HepG2 (cell line): ENCODE measurements around the gene MED9. TPM values are rescaled to one million over a fixed set of nuclear protein-coding genes. Genes with fewer than 3 reads are reported as not detected.

Source experiments
- CREM ChIP-seq, 2 experiments: sonication (generic) in 1 of 2; formaldehyde crosslinking in 1 of 2; IDR thresholded peaks; 2 replicates each; pipeline versions ENCODE4 v1.4.0 to v1.6.1; 2016 to 2020; ENCODE audit warnings: antibody characterized with exemption in 1 of 2, mild to moderate bottlenecking in 1 of 2, missing genetic modification reagents in 1 of 2
- FOXA1 ChIP-seq, 2 experiments: fragments of 450-650 bp in 1 of 2; sonication (generic) in 1 of 2; formaldehyde crosslinking in 1 of 2; IDR thresholded peaks; 2 replicates each; pipeline versions ENCODE4 v1.4.0 to v1.6.1; 2016 to 2020; ENCODE audit warnings: missing genetic modification reagents in 1 of 2
- GATA4 ChIP-seq: sonication (generic); IDR thresholded peaks from 2 replicates; pipeline ENCODE4 v1.6.1; 2016; ENCODE audit warnings: antibody characterized with exemption, low read depth, borderline replicate concordance
- HOXD1 ChIP-seq: sonication (generic); formaldehyde crosslinking; IDR thresholded peaks from 2 replicates; pipeline ENCODE4 v1.5.0; 2020; ENCODE audit warnings: missing genetic modification reagents
- JARID2 ChIP-seq: sonication (generic); formaldehyde crosslinking; IDR thresholded peaks from 2 replicates; pipeline ENCODE4 v1.8.1; 2023; ENCODE audit warnings: missing genetic modification reagents, inconsistent platforms; ENCODE audit not compliant: insufficient replicate concordance
- KLF11 ChIP-seq: IDR thresholded peaks from 2 replicates; pipeline ENCODE4 v1.6.1; 2016; ENCODE audit warnings: missing compliant biosample characterization
- MBD4 ChIP-seq: IDR thresholded peaks from 2 replicates; pipeline ENCODE4 v1.6.1; 2012; ENCODE audit warnings: low read length, inconsistent platforms, borderline replicate concordance
- SRSF9 ChIP-seq: fragments of 200-400 bp; formaldehyde crosslinking; IDR thresholded peaks from 2 replicates; pipeline ENCODE4 v1.6.1; 2018; ENCODE audit warnings: borderline replicate concordance, mild to moderate bottlenecking, low read depth, low read length; ENCODE audit not compliant: insufficient read depth, poor library complexity, severe bottlenecking
- ZKSCAN8 ChIP-seq: IDR thresholded peaks from 2 replicates; pipeline ENCODE4 v1.6.1; 2016; ENCODE audit warnings: borderline replicate concordance, missing genetic modification reagents, missing compliant biosample characterization
- ZNF326 ChIP-seq: sonication (generic); formaldehyde crosslinking; IDR thresholded peaks from 2 replicates; pipeline ENCODE4 v1.4.0; 2020; ENCODE audit warnings: missing genetic modification reagents, borderline replicate concordance
- ZNF563 ChIP-seq: sonication (generic); formaldehyde crosslinking; IDR thresholded peaks from 2 replicates; pipeline ENCODE4 v1.8.0; 2022; ENCODE audit warnings: mild to moderate bottlenecking, moderate library complexity, missing genetic modification reagents
- polyA plus RNA-seq, 8 experiments: library from polyadenylated mRNA; depleted of rRNA in 3 of 8; stranded (reverse) in 7 of 8; unstranded in 1 of 8; fragments of >200 nt; fragmentation: Illumina TruSeq in 4 of 8; extraction: Trizol in 4 of 8; gene quantifications; 2 replicates each; pipeline versions ENCODE4 v1.2.1 to v1.2.3, GENCODE V29; 2011 to 2016; ENCODE audit warnings: low read depth in 4 of 8, missing spikeins in 1 of 8, mixed read lengths in 1 of 8; ENCODE audit not compliant: insufficient read depth in 1 of 8
- total RNA-seq, 5 experiments: library from RNA; depleted of rRNA; stranded (reverse); fragments of >200 nt; fragmentation: Illumina TruSeq; extraction: Trizol; gene quantifications; 2 replicates each; pipeline ENCODE4 v1.2.3, GENCODE V29; 2016; ENCODE audit warnings: low read depth in 1 of 5
- TF ChIP-seq, protein P1 (sequence below): sonication (generic); IDR thresholded peaks from 2 replicates; pipeline ENCODE4 v1.6.1; 2016; ENCODE audit warnings: low read depth, borderline replicate concordance
- TF ChIP-seq, protein P2 (sequence below): sonication (generic); formaldehyde crosslinking; IDR thresholded peaks from 2 replicates; pipeline ENCODE4 v1.4.0; 2020; ENCODE audit warnings: mild to moderate bottlenecking, missing genetic modification reagents, borderline replicate concordance
- TF ChIP-seq, protein P3 (sequence below): sonication (generic); formaldehyde crosslinking; IDR thresholded peaks from 2 replicates; pipeline ENCODE4 v1.5.1; 2020; ENCODE audit warnings: mild to moderate bottlenecking, missing genetic modification reagents, moderate library complexity
- TF ChIP-seq, protein P4 (sequence below), 2 experiments: IDR thresholded peaks; 2 replicates each; pipeline ENCODE4 v1.6.1; 2011 to 2012; ENCODE audit warnings: low read length in 2 of 2, borderline replicate concordance in 1 of 2, low read depth in 1 of 2, mild to moderate bottlenecking in 1 of 2, moderate library complexity in 1 of 2

MED9 gene
- total and polyA plus RNA-seq, 2 of the 13 experiments (the other 11 are each of a cell fraction or from before 2014, with no cell fraction given), result 11.9 to 15.1 TPM

DNA sequence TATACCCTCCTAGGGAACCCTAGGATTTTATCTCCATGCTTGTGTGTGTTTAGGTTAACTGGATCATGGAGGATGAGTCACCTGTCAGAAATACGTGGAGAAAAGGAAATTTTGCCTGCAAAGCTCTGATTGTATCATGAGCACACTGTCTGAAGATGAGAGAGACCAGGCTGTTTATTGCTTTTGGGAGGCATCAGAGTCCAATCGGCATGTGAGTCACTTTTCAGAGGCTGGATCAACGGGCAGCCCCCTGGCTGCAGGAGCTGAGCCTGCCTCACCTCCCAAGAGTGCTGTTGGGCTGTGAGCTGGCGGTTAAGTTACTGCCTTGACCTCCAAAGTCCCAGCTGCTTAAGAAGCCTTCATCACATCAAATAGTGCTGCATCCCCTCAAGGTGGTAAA, 41.5 kb upstream of the MED9 start (continued):
- TF ChIP-seq, protein P1, sequence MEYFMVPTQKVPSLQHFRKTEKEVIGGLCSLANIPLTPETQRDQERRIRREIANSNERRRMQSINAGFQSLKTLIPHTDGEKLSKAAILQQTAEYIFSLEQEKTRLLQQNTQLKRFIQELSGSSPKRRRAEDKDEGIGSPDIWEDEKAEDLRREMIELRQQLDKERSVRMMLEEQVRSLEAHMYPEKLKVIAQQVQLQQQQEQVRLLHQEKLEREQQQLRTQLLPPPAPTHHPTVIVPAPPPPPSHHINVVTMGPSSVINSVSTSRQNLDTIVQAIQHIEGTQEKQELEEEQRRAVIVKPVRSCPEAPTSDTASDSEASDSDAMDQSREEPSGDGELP, result no peak
- TF ChIP-seq, protein P2, sequence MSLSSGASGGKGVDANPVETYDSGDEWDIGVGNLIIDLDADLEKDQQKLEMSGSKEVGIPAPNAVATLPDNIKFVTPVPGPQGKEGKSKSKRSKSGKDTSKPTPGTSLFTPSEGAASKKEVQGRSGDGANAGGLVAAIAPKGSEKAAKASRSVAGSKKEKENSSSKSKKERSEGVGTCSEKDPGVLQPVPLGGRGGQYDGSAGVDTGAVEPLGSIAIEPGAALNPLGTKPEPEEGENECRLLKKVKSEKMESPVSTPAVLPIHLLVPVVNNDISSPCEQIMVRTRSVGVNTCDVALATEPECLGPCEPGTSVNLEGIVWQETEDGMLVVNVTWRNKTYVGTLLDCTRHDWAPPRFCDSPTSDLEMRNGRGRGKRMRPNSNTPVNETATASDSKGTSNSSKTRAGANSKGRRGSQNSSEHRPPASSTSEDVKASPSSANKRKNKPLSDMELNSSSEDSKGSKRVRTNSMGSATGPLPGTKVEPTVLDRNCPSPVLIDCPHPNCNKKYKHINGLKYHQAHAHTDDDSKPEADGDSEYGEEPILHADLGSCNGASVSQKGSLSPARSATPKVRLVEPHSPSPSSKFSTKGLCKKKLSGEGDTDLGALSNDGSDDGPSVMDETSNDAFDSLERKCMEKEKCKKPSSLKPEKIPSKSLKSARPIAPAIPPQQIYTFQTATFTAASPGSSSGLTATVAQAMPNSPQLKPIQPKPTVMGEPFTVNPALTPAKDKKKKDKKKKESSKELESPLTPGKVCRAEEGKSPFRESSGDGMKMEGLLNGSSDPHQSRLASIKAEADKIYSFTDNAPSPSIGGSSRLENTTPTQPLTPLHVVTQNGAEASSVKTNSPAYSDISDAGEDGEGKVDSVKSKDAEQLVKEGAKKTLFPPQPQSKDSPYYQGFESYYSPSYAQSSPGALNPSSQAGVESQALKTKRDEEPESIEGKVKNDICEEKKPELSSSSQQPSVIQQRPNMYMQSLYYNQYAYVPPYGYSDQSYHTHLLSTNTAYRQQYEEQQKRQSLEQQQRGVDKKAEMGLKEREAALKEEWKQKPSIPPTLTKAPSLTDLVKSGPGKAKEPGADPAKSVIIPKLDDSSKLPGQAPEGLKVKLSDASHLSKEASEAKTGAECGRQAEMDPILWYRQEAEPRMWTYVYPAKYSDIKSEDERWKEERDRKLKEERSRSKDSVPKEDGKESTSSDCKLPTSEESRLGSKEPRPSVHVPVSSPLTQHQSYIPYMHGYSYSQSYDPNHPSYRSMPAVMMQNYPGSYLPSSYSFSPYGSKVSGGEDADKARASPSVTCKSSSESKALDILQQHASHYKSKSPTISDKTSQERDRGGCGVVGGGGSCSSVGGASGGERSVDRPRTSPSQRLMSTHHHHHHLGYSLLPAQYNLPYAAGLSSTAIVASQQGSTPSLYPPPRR (CRISPR knock-in tag), result no peak
- TF ChIP-seq KLF11 (CRISPR knock-in tag) (no peak), ZNF563 (no peak), HOXD1 (no peak), MBD4 (no peak), ZKSCAN8 (CRISPR knock-in tag) (no peak), ZNF326 (CRISPR knock-in tag) (no peak), FOXA1 (IDR thresholded peaks at IDR 0.05) (no peak), FOXA1 (CRISPR knock-in tag; IDR thresholded peaks at IDR 0.05) (no peak), JARID2 (CRISPR knock-in tag) (no peak), CREM (IDR thresholded peaks at IDR 0.05) (no peak), CREM (CRISPR knock-in tag; IDR thresholded peaks at IDR 0.05) (no peak), GATA4 (no peak), SRSF9 (no peak)
- TF ChIP-seq, protein P3, sequence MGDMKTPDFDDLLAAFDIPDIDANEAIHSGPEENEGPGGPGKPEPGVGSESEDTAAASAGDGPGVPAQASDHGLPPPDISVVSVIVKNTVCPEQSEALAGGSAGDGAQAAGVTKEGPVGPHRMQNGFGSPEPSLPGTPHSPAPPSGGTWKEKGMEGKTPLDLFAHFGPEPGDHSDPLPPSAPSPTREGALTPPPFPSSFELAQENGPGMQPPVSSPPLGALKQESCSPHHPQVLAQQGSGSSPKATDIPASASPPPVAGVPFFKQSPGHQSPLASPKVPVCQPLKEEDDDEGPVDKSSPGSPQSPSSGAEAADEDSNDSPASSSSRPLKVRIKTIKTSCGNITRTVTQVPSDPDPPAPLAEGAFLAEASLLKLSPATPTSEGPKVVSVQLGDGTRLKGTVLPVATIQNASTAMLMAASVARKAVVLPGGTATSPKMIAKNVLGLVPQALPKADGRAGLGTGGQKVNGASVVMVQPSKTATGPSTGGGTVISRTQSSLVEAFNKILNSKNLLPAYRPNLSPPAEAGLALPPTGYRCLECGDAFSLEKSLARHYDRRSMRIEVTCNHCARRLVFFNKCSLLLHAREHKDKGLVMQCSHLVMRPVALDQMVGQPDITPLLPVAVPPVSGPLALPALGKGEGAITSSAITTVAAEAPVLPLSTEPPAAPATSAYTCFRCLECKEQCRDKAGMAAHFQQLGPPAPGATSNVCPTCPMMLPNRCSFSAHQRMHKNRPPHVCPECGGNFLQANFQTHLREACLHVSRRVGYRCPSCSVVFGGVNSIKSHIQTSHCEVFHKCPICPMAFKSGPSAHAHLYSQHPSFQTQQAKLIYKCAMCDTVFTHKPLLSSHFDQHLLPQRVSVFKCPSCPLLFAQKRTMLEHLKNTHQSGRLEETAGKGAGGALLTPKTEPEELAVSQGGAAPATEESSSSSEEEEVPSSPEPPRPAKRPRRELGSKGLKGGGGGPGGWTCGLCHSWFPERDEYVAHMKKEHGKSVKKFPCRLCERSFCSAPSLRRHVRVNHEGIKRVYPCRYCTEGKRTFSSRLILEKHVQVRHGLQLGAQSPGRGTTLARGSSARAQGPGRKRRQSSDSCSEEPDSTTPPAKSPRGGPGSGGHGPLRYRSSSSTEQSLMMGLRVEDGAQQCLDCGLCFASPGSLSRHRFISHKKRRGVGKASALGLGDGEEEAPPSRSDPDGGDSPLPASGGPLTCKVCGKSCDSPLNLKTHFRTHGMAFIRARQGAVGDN (CRISPR knock-in tag), result peak; percentile 49
- TF ChIP-seq, protein P4, sequence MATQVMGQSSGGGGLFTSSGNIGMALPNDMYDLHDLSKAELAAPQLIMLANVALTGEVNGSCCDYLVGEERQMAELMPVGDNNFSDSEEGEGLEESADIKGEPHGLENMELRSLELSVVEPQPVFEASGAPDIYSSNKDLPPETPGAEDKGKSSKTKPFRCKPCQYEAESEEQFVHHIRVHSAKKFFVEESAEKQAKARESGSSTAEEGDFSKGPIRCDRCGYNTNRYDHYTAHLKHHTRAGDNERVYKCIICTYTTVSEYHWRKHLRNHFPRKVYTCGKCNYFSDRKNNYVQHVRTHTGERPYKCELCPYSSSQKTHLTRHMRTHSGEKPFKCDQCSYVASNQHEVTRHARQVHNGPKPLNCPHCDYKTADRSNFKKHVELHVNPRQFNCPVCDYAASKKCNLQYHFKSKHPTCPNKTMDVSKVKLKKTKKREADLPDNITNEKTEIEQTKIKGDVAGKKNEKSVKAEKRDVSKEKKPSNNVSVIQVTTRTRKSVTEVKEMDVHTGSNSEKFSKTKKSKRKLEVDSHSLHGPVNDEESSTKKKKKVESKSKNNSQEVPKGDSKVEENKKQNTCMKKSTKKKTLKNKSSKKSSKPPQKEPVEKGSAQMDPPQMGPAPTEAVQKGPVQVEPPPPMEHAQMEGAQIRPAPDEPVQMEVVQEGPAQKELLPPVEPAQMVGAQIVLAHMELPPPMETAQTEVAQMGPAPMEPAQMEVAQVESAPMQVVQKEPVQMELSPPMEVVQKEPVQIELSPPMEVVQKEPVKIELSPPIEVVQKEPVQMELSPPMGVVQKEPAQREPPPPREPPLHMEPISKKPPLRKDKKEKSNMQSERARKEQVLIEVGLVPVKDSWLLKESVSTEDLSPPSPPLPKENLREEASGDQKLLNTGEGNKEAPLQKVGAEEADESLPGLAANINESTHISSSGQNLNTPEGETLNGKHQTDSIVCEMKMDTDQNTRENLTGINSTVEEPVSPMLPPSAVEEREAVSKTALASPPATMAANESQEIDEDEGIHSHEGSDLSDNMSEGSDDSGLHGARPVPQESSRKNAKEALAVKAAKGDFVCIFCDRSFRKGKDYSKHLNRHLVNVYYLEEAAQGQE (IDR thresholded peaks at IDR 0.05; ENCODE audit: borderline replicate concordance in 1 of 2, low read depth in 1 of 2, low read length in 2 of 2), result no peak
